CD4-positive, alpha-beta T cell treated with Interleukin-17A for 4 hours (primary cell): ENCODE measurements around the gene HIF1AN.

Experiments used
- DNase-seq: peaks from one replicate; pipeline ENCODE4 v3.0.0-alpha.2; 2020; ENCODE audit warnings: mixed read lengths

The HIF1AN gene

DNA sequence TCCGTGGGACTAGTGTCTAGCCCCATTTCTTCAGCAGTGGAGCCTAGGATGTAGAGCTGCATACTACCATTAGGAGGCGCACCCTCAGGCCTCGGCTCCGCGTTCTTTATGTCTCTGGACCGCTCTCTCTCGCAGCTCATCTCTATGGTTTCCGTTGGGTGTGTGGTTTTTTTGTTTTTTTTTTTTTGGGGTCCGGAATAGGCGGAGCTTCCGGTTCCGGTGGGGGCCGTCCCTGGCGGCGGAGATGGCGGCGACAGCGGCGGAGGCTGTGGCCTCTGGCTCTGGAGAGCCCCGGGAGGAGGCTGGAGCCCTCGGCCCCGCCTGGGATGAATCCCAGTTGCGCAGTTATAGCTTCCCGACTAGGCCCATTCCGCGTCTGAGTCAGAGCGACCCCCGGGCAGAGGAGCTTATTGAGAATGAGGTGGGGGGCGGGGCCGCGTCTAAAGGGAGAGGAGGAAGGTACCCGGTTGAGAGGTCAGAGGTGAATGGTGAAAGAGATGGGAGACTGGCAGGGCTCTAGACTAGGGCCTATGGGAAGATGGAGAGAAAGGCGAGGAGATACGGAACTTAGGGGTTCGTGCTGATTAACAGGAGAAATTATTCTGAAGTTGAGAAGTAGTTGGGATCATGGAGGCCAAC, at the start of gene HIF1AN:
TSS of gene HIF1AN (plus strand) at position 229 of the 639 bp plus-strand sequence. CDS start at position 245, 16 bp downstream.
- DNase-seq, result peak; percentile 92

DNA sequence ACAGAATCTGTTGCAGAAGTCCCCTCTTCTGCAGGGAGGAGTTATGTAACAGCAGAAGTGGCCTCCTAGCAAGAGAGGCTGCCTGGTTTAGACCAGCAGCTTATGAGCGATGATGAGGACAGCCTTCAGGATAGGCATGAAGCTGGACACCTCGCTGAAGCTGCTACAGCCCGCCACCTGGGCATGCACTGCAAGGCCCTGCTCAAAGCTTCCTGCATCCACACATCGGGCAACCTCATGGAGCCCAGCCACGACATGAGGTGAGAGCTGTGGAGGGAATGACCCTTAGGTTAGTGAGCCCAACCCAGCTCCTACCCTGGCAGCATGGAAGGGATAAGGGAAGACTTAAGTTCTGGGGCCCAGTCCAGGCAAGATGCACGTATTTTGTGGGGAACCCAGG, 48.2 kb upstream of the HIF1AN start:
- no peak for DNase-seq

DNA sequence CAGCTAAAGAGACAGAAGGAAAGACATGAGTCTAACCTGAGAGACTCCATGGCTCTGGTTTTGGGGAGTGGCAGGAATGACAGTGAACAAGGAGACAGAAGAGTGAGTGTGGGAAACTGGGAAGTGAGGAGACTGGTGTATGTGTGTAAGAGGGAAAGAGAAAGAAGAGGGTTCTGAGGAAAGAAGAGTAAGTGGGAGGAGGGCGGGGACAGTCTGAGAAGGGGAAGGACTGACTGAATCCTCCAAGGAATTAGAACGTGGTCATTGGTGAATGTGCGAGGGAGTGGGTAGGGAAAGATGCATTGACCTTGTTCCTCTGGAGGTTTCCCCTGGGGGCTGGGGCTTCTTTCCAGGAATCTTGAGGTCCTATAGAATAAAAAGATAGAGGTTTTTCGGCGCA, 46.3 kb upstream of the HIF1AN start:
- no peak for DNase-seq

DNA sequence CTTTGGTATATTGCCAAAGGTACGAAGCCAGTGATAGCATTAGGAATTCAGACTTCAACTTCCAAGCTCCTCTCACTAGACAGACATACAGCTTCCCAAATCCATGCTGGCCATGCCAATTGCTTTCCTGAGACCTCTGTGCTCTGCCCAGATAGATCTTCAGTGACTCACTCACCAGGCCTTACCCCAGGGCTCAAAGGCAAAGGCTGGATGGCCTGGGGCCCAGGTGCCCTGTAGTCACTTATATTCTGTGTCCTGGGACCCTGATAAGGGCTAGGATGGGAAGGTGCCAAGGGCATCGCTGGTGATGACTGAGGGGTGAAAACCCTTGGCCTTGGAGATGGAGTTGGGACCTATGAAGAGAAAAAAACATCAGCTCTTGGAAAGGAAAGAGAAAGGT, 45.2 kb upstream of the HIF1AN start:
- no peak for DNase-seq

DNA sequence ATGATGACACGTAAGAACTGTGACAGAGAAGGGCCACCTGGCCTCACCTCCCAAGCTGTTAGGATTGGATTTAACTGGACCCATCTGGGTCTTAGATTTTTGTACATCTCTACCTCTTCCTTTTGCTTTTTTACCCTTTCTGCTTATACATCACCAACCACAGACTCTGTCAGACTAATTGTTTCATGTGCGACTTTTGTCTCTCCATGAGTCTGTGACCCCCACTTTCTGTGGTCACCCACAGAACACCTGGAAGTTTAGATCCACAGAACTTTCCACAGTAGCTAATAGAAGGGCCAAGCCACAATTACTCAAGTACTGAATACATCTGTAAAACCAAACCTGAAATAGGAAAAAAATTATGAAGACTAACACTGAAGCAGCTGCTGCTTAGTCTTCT, 39.2 kb upstream of the HIF1AN start:
- no peak for DNase-seq

DNA sequence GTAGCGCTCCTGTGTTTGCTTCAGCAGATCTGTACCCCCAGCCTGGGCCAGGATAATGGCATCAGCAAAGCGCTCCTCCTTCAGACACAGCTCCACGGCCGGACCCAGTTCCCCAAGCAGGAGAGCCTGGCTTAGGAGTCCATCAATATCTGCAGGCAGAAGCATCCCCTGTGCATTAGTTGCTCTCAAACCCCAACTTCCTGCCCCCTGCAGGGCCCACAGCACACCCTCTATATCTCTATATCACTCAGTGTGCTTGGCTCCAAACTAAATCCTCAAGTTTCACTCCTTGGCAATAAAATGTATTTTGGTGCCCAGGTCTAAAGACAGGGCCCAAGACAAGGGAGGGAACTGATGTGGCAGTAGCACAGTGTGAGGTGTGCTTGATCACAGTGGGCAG, 37.7 kb upstream of the HIF1AN start:
- no peak for DNase-seq

DNA sequence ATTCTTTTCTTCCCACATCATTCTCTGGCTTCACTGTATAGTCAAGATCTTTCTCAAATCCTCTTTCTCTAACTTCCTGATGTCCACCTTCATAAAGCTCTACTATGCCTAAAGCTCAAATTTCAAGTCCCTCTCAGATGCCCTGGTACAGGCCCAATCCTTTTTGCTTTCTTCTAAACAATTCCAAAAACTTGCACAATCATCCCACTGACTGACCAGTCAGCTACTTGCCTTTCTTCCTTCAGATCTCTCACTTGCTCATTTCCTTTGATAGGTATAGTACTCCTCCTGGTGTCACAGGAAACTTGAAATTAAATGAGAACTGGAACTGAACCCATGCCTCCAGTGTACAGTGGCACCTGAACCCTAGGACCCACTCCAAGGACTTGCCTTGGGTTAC, 34.3 kb upstream of the HIF1AN start:
- no peak for DNase-seq

DNA sequence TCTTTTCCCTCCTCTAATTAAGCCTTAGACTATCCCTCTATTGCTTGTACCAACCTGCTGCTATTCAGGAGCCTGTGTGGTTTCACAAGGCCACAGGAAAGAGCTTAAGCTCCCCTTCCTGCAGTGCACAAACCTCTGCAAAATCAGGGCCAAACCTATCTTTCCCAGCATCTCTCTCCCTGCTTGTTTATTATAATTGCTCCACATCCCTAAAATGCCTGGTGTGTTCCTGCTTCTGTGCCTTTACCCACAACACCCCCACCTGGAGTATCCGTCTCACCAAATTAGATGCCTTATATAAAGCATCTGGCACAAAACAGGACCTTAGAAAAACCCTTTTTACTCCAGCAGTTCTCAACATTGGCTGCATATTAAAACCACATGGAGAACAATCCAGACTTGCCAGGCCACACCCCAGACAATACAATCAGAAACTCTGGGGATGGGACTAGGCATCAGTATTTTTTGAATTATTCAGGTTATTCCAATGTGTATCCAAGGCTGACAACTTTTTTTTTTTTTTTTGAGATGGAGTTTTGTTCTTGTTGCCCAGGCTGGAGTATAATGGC, 32.7 kb upstream of the HIF1AN start:
- no peak for DNase-seq

DNA sequence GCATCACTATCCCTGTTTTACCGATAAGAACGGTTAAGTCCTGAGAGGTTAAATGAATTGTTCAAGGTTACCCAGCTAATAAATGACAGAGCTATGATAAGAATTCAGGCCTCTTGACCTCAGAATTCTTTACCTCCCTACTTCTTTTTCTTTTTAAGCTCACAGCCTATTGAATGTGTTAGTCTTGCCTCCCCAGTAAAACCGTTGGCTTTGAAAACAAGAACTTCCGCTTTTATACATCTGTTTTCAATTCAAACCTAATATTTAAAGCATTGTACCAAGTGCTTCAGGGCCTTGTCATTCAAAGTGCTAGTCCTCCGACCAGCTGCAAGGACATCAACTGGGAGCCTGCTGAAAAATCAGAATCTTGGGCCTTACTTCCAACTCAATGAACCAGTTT, 31.6 kb upstream of the HIF1AN start:
- no peak for DNase-seq

DNA sequence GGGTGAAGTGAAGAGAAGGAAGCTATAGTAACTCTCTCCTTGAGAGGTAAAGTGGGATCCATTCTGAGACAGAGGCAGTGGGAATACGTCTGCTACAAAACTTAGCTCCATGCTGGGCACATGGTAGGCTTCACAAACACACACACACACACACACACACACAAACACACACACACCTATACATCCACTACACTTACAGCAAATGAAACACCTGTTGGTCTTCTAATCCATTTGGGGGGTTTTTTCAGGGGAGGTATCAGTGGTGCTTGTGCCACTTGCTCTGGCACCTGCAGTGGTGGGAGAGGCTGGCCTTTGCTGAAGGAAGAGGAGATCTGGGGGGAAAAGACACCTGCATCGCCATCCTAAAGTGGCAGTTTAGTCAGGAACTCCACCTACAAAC, 30.6 kb upstream of the HIF1AN start:
- no peak for DNase-seq

DNA sequence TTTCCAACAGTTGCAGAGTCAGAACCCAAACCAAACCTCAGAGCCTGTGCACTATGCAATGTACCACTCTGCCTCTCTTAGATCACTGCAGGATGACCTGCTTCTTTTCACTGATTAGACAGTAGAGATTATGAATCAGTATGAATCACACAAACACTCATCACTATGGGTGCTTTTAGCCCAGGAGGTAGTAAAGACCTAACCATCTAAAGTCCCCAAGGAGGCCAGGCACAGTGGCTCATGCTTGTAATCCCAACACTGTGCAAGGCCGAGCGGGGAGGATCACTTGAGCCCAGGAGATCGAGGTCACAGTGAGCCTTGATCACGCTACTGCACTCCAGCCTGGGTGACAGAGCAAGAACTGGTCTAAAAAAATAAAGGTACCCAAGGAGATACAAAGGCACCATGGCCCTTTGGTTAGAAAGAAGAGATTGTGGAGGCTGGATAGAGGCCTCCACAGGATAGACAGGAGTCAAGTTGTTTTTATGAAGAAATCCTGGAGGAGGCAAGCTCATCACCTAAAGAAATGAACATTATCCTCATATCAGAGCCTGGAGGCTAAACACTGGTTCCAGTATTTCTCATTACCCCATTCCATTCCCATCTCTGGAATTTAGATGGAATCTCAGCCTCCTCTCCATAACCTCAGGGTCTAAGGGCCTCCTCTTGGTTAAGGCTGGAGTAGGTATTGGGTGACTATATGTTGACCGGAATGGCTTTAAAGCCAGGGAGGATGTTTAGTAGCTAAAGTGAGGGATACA, 29.0 kb upstream of the HIF1AN start:
- no peak for DNase-seq

DNA sequence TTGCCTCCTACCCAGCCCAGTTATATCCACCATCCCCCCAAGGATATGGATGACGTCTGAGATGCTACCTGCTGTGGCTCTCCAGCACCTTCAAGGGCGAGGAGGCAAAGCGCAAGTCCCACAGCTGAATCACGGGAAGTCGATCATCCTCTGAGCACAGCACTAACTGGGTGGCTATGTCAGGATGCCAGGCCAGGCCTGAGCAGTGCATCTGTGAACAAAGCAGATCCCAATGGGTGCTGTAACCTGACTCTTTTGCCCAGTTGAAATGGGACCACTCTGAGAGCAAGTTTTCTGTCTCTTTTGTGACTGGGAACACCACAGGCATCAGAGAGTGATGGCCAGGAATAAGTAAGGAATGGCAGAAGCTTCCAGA, 28.4 kb upstream of the HIF1AN start:
- no peak for DNase-seq

DNA sequence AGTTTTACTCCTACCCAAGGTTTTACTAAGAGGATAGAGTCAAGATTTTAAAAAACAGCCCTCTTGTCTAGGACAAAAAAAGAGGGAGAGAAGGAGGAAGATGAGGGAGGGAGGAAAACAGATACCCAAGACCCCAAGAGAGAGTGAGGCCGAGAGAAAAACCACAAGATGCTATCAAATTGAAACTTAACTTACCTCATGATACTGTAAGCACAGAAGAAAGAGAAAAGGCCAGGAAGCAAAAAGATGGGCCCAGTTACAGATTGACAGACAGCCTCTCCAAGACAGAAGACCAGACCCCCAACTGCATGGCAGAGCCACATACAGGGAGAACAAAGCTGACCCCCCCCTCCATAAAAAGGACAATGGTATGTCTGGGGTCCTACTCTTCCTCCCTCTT, 27.5 kb upstream of the HIF1AN start:
- DNase-seq, result no peak

DNA sequence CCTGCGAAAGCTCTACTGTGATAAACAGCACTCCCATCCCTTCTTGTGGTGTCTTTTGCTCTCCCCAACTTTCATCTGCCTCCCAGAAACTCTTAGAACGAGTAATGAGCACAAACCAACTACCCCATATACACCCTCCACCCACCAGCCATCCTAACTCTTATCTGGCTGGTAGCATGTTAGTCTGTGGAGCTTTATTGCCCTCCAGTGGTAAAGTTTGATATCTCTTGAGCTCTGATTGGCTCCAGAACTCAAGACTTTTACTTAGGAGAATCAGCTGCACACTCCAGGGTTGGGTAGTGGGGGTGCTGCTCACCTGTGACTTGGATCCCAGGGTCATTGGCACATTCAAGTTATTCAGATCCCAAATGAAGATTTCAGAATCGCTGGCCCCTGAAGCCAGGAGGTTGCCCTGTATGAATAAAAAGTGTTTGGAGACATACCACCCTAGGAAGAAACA, 27.0 kb upstream of the HIF1AN start:
- DNase-seq, result peak; percentile 48

DNA sequence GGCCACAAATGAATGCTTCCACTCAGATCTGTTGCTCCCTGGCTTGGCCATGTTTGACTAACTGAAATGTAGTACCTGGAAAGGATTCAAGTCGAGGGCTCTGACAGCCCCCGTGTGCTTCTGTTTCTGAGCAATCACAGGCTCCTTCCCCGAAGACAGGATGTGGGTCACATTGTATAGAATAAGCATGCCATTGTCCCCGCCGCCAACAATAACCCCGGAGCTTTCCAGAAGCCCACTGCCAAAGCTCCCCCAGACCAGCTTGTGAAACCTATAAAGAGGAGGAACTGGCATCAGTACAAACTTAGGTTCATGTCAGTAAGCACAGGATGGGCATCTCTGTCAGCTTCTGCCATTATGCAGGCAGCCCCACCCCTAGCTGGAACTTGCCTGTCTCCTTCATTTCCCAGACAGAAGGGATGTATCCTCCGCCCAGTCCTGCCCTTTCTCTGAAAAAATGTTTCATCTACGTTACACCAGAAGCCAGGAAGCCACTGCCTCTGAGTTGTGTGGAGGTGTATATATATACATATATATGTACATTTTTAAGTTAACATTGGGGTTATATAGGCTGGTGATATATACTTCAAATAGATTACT, 26.4 kb upstream of the HIF1AN start:
- DNase-seq, result peak; percentile 52

DNA sequence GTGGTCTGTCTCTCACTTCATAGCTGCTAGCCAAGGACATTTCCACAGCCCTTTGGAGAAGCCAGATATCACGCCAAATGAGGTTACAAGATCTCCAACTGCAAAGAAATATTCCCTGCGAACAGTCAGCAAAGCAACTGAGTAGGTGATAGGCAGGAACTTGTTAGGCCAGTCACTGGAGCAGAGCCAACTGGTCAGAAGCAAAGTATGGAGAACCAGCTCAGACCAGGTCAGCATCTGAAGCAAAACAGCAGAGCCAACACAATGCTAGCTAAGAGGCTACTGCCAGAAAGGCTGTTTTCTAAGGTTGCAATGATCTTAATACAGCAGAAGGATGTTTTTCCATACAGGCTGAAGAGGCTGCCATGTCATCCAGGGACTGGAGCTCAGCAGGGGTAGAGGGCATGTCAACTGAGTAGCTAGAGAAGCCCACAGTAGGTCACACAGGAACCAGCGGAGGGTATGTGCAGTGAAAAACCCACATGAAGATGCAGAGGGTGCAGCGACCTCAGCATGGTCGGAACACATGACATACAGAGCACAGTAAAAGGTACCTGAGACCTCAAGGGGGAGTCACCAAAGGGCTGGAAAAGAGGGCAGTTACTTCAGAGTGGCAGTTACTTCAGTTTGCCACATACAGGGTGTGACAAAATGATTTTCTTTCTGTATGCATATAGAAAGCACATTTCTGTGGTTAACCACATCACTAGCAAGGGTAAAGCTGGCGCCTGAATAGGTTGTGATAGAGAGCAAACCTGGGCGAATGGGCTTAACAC, 25.0 kb upstream of the HIF1AN start:
- peak; percentile 69 for DNase-seq

DNA sequence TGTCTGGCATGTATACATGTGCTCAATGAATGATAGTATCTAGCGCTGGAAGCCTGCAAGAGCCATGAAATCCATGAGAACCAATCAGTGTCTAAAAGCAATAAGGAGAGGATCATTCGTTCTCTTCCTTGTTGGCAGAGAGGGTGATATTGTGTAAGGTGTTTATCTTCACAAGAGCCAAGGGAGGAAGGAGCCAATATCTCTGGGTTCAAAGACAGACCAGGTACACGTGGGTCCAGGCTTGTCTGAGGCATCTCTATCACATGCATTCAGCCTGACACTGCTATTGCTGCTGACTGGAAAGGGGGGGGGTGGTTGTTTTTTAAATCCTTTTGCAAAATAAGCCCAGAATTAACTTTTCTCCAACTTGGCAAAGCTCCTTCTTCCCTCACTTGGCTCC, 20.1 kb upstream of the HIF1AN start:
- no peak for DNase-seq

DNA sequence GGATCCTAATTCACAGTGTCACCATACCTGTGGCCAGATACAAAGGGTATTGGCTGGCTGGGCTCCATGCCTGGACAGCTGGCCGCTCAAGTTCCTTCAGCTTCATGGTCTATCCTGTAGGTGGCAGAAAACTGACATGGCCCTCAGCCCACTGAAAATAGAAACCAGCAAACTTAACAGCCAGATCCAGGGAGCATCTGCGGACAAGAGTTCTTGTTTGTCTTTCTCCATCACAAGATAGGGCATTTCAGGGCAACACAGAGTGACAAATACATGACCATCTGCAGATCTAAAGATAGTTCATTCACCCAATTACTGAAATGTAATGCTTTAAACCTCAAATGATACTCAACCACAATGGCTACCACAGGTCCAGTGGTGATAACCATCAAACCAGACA, 18.9 kb upstream of the HIF1AN start:
- no peak for DNase-seq

DNA sequence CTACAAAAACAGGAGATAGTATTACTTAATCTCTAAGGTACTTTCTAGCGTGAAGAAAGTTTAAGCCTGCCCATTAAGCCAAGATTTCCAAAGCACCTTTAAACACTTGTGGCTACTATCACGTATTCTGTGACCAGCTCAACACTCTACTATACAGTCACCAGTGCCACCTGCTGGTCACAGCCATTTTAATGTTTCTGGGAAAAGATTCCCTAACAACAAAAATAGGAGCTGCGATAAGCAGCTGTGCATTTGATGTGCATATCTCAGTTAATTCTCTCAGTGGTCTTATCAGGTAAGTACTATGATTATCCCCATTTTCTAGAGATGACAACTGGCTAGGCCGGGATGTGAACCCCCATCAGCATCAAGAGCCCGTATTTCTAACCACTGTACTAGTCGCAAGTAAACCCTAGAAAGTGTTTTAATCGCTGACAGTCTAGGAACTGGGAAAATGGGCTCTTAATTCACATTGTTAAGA, 16.9 kb upstream of the HIF1AN start:
- DNase-seq, result peak; percentile 75

DNA sequence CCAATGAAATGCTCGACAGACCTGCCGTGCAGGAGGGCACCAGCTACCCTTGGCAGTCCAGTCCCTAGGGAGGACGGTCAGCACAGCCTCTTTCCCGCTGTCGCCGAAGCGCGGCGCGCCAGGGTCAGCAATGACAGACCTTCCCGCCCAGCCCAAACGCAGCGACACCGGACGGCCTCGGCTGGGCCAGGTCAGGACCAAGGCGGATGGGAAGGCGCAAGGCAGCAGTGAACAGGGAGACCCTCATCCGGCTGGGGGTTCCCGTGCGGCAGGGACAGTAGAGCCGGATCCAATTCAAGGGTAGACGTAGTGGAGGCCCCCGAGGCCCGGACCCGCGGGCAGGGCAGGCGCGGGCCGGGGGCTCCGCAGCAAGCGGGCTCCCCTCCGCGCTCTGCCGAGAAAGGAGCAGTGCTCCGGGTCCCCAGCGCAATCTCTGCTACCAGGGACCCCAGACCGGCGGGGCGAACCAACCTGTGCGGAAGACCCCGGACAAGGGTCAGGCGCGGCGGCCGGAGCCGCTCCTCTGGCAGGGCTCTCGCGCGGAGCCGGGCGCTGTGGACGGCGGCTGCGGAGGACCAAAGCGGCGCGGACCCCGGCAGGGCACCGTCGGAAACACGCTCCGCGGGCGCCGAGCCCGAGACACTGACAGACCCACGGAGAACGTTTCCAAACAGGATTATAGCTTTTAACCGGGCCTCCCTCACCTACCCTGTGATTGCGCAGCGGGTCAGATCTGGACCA, 16.3 kb upstream of the HIF1AN start, which contains the start of gene SEC31B:
TSS of gene SEC31B (minus strand) at position 551 of the 741 bp plus-strand sequence. CDS start 2,909 bp downstream, outside the sequence.
- no peak for DNase-seq

DNA sequence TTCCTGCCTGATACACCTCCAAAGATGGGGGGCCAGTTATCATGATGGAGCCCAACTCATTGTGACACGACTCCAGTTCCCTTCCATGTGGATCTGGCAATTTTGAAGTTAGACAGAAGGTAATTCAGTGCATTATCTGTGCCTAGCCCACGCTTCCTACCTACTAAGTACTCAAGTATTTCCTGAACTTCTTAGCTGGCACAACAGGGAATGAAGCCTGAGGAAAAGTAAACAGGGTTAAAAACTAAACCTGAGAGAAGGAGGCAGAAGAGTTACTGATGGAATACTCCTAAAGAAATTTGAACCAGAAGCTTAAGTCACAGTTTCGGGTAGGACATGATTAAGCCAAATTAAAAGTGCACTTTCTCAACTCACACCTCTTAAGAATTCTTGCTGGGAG, 14.9 kb upstream of the HIF1AN start:
- no peak for DNase-seq
